Measurements from ENCODE around the gene HOMER2.
A peak's percentile ranks its signal among the peaks of the same experiment; 100 is the strongest.

Gene HOMER2

GRCh38 chr15:82980981-82981380 lies 28.5 kb upstream of the HOMER2 start (continued):
- TF ChIP-seq, protein P1, sequence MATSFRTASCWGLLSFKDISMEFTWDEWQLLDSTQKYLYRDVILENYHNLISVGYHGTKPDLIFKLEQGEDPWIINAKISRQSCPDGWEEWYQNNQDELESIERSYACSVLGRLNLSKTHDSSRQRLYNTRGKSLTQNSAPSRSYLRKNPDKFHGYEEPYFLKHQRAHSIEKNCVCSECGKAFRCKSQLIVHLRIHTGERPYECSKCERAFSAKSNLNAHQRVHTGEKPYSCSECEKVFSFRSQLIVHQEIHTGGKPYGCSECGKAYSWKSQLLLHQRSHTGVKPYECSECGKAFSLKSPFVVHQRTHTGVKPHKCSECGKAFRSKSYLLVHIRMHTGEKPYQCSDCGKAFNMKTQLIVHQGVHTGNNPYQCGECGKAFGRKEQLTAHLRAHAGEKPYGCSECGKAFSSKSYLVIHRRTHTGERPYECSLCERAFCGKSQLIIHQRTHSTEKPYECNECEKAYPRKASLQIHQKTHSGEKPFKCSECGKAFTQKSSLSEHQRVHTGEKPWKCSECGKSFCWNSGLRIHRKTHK (tag by site-specific recombination; IDR thresholded peaks at IDR 0.05), result no peak
- TF ChIP-seq AEBP2 (tag by site-specific recombination; IDR thresholded peaks at IDR 0.05; ENCODE audit: borderline replicate concordance) (no peak), ZNF169 (tag by site-specific recombination; IDR thresholded peaks at IDR 0.05) (no peak), ZSCAN16 (tag by site-specific recombination; IDR thresholded peaks at IDR 0.05) (no peak), ZBTB26 (tag by site-specific recombination; optimal IDR thresholded peaks at IDR 0.05) (no peak), ZNF626 (tag by site-specific recombination; IDR thresholded peaks at IDR 0.05) (no peak)
- TF ChIP-seq, protein P2, sequence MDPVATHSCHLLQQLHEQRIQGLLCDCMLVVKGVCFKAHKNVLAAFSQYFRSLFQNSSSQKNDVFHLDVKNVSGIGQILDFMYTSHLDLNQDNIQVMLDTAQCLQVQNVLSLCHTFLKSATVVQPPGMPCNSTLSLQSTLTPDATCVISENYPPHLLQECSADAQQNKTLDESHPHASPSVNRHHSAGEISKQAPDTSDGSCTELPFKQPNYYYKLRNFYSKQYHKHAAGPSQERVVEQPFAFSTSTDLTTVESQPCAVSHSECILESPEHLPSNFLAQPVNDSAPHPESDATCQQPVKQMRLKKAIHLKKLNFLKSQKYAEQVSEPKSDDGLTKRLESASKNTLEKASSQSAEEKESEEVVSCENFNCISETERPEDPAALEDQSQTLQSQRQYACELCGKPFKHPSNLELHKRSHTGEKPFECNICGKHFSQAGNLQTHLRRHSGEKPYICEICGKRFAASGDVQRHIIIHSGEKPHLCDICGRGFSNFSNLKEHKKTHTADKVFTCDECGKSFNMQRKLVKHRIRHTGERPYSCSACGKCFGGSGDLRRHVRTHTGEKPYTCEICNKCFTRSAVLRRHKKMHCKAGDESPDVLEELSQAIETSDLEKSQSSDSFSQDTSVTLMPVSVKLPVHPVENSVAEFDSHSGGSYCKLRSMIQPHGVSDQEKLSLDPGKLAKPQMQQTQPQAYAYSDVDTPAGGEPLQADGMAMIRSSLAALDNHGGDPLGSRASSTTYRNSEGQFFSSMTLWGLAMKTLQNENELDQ (tag by site-specific recombination; IDR thresholded peaks at IDR 0.05; ENCODE audit: low read depth), result no peak
- TF ChIP-seq, protein P3, sequence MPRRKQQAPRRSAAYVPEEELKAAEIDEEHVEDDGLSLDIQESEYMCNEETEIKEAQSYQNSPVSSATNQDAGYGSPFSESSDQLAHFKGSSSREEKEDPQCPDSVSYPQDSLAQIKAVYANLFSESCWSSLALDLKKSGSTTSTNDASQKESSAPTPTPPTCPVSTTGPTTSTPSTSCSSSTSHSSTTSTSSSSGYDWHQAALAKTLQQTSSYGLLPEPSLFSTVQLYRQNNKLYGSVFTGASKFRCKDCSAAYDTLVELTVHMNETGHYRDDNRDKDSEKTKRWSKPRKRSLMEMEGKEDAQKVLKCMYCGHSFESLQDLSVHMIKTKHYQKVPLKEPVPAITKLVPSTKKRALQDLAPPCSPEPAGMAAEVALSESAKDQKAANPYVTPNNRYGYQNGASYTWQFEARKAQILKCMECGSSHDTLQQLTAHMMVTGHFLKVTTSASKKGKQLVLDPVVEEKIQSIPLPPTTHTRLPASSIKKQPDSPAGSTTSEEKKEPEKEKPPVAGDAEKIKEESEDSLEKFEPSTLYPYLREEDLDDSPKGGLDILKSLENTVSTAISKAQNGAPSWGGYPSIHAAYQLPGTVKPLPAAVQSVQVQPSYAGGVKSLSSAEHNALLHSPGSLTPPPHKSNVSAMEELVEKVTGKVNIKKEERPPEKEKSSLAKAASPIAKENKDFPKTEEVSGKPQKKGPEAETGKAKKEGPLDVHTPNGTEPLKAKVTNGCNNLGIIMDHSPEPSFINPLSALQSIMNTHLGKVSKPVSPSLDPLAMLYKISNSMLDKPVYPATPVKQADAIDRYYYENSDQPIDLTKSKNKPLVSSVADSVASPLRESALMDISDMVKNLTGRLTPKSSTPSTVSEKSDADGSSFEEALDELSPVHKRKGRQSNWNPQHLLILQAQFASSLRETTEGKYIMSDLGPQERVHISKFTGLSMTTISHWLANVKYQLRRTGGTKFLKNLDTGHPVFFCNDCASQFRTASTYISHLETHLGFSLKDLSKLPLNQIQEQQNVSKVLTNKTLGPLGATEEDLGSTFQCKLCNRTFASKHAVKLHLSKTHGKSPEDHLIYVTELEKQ (tag by site-specific recombination; IDR thresholded peaks at IDR 0.05; ENCODE audit: borderline replicate concordance), result no peak
- TF ChIP-seq, protein P4, sequence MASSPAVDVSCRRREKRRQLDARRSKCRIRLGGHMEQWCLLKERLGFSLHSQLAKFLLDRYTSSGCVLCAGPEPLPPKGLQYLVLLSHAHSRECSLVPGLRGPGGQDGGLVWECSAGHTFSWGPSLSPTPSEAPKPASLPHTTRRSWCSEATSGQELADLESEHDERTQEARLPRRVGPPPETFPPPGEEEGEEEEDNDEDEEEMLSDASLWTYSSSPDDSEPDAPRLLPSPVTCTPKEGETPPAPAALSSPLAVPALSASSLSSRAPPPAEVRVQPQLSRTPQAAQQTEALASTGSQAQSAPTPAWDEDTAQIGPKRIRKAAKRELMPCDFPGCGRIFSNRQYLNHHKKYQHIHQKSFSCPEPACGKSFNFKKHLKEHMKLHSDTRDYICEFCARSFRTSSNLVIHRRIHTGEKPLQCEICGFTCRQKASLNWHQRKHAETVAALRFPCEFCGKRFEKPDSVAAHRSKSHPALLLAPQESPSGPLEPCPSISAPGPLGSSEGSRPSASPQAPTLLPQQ (tag by site-specific recombination; IDR thresholded peaks at IDR 0.05), result no peak

GRCh38 chr15:82979726-82980125 lies 27.2 kb upstream of the HOMER2 start:
- Histone ChIP-seq H3K36me3 (ENCODE audit: control insufficient read depth in 2 of 2, insufficient read depth in 1 of 2, low read length in 2 of 2) (peaks cover 0 to 4% of the 10 kb centered on the region in 2 experiments; a peak in 2 of 3 replicates), H3K9me3 (ENCODE audit: control insufficient read depth, insufficient read depth, low read depth, low read length) (no peaks in the 10 kb centered on the region), H3K4me3 (ENCODE audit: low read depth, low read length) (no peak overlapping the region), H3K27ac (ENCODE audit: extremely low read depth, low read depth, low read length) (no peak overlapping the region), H3K4me1 (ENCODE audit: control insufficient read depth, insufficient read depth, low read length) (no peaks in the 10 kb centered on the region)
- no peak for TF ChIP-seq GLI4 (tag by site-specific recombination; IDR thresholded peaks at IDR 0.05)
- TF ChIP-seq ZNF473 (tag by site-specific recombination; IDR thresholded peaks at IDR 0.05), result no peak
- peak; percentile 37 for TF ChIP-seq PRDM1 (tag by site-specific recombination; IDR thresholded peaks at IDR 0.05)
- TF ChIP-seq SCRT2 (tag by site-specific recombination; IDR thresholded peaks at IDR 0.05), result peak; percentile 80
- TF ChIP-seq MYNN (tag by site-specific recombination; IDR thresholded peaks at IDR 0.05; ENCODE audit: borderline replicate concordance), result no peak
- ChIA-PET CTCF (interaction anchor here (0.8 kb wide), 1 partner anchor 8 kb away, joined by 4 read pairs; no protein-coding TSS in a partner anchor), POLR2A (no interaction called here)

Data from HEK293 (cell line).